ENCODE measurements around the gene TAS1R1.

The TAS1R1 gene

GRCh38 chr1:6585841-6586240 is 30.7 kb downstream of the TAS1R1 start:
- Histone ChIP-seq H3K27ac (no peak overlapping the region), H3K4me3 (no peak overlapping the region)

- Histone ChIP-seq H3K4me3 (no peak overlapping the region), H3K27ac (no peak overlapping the region)
These were observed 31.3 kb downstream of the TAS1R1 start for GRCh38 chr1:6586404-6586816.

GRCh38 chr1:6587261-6588005 is 32.3 kb downstream of the TAS1R1 start:
- Histone ChIP-seq H3K4me3 (no peak overlapping the region), H3K27ac (peak overlapping the region in 4 of 21 experiments; percentile 16 to 51 (median 36))

GRCh38 chr1:6588128-6588892 is 33.2 kb downstream of the TAS1R1 start:
- Histone ChIP-seq H3K4me3 (no peak overlapping the region), H3K27ac (peak overlapping the region in 4 of 21 experiments; percentile 1 to 51 (median 24))

DNA sequence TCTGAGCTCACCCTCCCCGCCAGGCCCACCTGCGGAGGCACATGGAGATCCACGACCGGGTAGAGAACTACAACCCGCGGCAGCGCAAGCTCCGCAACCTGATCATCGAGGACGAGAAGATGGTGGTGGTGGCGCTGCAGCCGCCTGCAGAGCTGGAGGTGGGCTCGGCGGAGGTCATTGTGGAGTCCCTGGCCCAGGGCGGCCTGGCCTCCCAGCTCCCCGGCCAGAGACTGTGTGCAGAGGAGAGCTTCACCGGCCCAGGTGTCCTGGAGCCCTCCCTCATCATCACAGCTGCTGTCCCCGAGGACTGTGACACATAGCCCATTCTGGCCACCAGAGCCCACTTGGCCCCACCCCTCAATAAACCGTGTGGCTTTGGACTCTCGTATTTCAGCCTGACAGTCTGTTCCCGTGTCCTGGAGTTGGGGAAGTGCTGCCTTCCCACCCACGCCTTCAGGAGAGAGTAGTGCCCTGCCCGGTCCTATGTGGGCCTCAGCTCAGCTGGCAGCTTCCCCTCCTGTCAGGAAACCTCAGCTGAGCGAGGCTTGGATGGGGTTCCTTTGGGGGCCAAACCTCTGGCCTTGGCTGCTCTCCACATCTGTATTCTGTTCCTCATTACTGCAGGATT is 33.9 kb downstream of the TAS1R1 start:
- peak overlapping the region in 5 of 21 experiments; percentile 10 to 37 (median 24) for H3K27ac ChIP-seq
- H3K4me3 ChIP-seq = no peak overlapping the region

DNA sequence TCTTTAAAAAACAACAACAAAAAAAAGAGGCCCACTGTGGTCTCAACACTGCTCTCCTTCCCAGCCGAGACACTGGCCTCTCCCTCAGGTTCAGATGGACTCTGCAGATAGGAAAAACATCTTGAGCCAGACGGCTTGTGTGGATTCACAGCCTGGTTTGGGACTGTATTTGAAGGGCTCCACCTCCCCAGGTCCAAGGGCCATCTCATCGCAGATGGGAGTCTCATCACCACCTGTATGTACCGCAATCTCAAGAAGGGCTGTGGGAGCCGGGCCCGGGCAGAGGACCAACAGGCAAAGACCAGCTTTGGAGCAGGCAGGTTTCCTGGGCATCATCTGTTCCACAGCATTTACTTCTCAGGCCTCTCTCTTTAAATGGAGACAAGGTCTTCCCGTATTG is 34.9 kb downstream of the TAS1R1 start:
- Histone ChIP-seq H3K27ac (no peak overlapping the region), H3K4me3 (no peak overlapping the region)

GRCh38 chr1:6591222-6591621 is 36.1 kb downstream of the TAS1R1 start:
- Histone ChIP-seq H3K27ac (peak overlapping the region in 1 of 21 experiments; percentile 20), H3K4me3 (no peak overlapping the region)

DNA sequence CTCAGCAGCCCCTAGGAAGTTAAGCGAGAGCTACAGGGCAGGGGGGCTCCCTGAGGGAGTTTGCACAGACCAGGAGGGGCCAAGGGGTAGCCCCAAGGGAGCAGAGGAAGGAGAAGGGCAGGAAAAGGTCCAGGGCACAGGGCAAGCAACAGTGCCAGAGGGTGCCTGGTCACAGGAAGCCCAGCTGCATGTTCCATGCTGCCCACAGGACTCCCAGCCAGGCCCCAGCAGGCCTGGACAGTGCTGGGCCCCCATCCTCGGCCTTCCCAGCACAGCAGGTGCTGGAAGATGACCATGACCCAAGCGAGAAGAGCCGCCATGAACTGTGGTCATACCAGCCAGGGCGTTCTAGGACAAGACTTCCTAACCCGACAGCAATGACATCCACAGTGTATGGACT is 36.5 kb downstream of the TAS1R1 start:
- H3K27ac ChIP-seq = peak overlapping the region in 1 of 21 experiments; percentile 20
- H3K4me3 ChIP-seq = no peak overlapping the region

DNA sequence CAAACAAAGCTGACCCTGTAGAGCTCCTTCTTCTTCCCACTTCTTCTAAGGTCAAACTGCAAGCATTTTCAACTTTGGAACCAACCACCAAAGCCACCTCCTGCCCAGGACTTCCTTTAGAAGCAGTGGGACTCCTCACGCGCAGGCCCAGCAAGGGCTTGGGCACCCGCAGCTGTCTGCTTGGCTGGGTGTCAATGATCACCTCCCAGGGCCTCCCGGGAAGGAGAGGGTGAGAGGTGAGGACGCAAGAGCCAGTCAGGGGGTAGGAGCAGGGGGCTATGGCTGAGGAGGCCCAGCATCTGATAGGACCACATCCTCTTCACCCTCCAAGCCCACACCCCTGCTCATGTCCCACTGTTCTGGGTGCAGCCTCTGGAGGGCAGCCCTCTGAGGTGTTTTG is 37.3 kb downstream of the TAS1R1 start:
- H3K27ac ChIP-seq = no peak overlapping the region
- H3K4me3 ChIP-seq = no peak overlapping the region

GRCh38 chr1:6592865-6593593 is 37.9 kb downstream of the TAS1R1 start:
- Histone ChIP-seq H3K27ac (no peak overlapping the region), H3K4me3 (no peak overlapping the region)

- Histone ChIP-seq H3K27ac (no peak overlapping the region), H3K4me3 (no peak overlapping the region)
These were observed 38.7 kb downstream of the TAS1R1 start for GRCh38 chr1:6593810-6594209.

DNA sequence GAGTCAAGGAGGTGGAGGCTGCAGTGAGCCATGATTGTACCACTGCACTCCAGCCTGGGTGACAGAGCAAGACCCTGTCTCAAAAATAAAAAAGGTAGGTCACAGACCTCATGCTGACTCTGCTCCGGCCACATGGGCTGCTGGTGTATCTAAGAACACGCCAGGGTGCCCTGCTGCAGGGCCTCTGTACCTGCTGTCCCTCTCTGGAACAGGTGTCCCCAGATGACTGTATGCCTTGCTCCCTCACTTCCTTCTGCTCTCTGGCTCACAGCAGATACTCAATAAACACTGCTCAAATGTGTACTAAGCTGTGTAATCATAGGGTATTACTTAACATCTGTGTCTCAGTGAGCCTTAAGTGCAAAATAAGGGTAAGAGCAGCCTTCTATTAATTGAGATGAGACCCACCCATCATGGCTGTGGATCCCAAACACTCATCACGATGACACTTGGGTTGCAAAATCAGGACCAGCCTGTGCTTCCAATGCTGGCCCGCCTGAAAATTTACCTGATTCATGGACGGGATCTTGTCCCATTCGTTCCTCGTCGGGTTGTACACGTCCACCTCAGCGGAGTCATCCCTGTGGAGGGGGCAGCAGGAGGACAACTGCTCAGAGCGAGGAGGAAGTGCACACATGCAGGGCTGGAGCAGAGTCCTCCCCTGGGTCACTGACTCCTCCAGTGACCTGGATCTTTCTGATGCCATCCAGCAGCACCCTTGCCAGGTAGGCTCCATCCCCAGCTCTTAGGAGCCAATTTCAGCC is 40.1 kb downstream of the TAS1R1 start:
- H3K27ac ChIP-seq = peak overlapping the region in 1 of 21 experiments; percentile 10

DNA sequence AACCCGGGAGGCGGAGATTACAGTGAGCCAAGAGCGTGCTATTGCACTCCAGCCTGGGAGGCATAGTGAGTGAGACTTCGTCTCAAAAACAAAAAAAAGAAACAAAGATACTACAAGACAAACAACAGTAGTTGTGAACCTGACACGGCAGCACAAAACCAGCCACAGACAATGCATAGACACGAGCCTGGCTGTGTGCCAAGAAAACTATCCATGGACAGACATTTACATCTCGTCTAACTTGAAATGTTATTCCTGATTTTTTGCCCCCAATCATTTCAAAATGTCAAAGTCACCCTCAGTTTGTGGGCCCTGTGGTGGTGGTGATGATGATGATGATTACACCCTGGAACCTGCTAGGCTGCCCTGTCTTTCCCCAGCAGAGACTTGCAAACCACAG is 41.2 kb downstream of the TAS1R1 start:
- no peak overlapping the region for H3K4me3 ChIP-seq
- peak overlapping the region in 1 of 21 experiments; percentile 14 for H3K27ac ChIP-seq

More for the DNA sequence above, 40.1 kb downstream of the TAS1R1 start:
- H3K4me3 ChIP-seq = no peak overlapping the region

DNA sequence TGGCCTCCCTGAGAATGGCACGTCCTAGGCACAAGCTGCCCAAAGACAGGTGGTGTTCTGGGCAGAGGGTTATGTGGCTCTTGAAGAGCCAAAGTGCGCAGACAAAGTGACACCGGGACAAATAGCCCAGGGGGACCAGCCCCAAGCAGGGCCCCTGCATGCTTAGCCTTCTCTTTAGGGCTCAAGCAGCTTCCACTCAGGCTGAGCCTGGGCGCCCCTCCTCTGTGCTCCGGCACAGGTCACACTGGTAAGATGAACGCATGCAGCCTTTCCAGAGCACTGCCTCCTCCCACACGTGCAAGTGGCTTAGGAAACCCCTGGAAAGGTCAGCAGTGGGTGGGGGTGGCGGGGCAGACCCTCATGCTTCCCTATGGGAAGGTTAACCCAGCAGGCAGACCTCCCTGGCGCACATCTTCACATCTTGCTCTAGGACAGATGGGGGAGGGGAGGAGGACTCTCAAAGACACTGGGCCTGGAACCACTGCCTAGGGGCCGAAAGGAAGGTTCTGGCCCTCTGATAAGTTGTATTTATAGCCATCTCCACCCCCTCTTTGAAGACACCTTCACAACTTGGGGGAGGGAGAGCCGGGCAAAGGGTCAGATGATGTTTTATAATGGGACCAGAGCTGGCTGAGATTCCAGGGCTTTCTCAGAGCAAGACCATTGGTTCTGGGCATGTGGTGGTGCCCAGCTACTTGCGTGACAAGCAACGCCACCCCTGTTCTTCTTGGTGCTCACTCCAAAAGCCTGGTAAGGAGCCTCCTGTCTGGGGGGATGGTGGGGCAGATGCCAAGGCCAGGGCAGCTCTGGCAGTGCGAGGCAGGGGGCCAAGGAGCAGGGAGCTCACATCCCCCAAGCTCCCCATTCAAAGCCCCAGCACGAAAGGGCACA is 42.0 kb downstream of the TAS1R1 start:
- no peak overlapping the region for H3K4me3 ChIP-seq
- H3K27ac ChIP-seq = peak overlapping the region in 3 of 21 experiments; percentile 14 to 39 (median 18)

GRCh38 chr1:6597777-6598131 is 42.6 kb downstream of the TAS1R1 start:
- peak overlapping the region in 1 of 7 experiments; percentile 98 for H3K4me3 ChIP-seq
- peak overlapping the region in 9 of 21 experiments; percentile 14 to 99 (median 54) for H3K27ac ChIP-seq

- Histone ChIP-seq H3K27ac (peak overlapping the region in 20 of 21 experiments; percentile 54 to 99 (median 98)), H3K4me3 (peak overlapping the region; percentile 70 to 98 (median 88))
These were observed 44.3 kb downstream of the TAS1R1 start for GRCh38 chr1:6599141-6599975.

DNA sequence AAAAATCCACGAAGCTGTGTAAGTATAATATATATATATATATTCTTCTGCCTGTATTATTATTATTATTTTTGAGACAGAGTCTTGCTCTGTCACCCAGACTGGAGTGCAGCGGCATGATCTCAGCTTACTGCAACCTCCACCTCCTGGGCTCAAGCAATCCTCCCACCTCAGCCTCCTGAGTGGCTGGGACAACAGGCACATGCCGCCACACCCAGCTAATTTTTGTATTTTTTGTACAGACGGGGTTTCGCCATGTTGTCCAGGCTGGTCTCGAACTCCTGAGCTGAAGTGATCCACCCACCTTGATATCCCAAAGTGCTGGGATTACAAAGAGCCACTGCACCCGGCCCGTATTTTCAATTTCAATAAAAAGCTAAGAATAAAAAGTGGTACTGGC is 44.9 kb downstream of the TAS1R1 start:
- Histone ChIP-seq H3K27ac (peak overlapping the region in 20 of 21 experiments; percentile 55 to 99 (median 98)), H3K4me3 (peak overlapping the region; percentile 70 to 98 (median 88))

Measured in skin epidermis (tissue), 12 donors.